Testis (tissue), 2 donors: ENCODE results near the gene COPA.
A peak's percentile ranks its signal among the peaks of the same experiment; 100 is the strongest.

ENCODE experiments used
- CTCF ChIP-seq, 3 experiments: fragments of 450-650 bp in 2 of 3; fragments of 200-600 bp in 1 of 3; sonication (generic) in 1 of 3; IDR thresholded peaks; one replicate each; pipeline ENCODE4 v1.5.1; 2016 to 2019; ENCODE audit warnings: antibody characterized with exemption in 3 of 3, mild to moderate bottlenecking in 2 of 3, moderate library complexity in 1 of 3
- POLR2A ChIP-seq: fragments of 450-650 bp; IDR thresholded peaks from one replicate; pipeline ENCODE4 v1.6.1; 2017; ENCODE audit warnings: antibody characterized with exemption, mild to moderate bottlenecking, moderate library complexity

- TF ChIP-seq CTCF (IDR thresholded peaks at IDR 0.05): peak in 1 of 3 experiments; percentile 26
- TF ChIP-seq POLR2A: no peak
Measured at GRCh38 chr1:160342953-160343869, at the start of gene COPA, which contains the start of gene NCSTN.
